NB4 (cell line): Measurements from ENCODE around the gene RPS6KA4.

Source experiments
- DNase-seq: peaks from one replicate; pipeline ENCODE4 v3.0.0; 2010; ENCODE audit warnings: low read depth
- H3K4me3 ChIP-seq: one replicate; pipeline ENCODE4 v1.5.1; 2011; ENCODE audit warnings: mild to moderate bottlenecking, low read depth, low read length, moderate library complexity
- CTCF ChIP-seq: IDR thresholded peaks from one replicate; pipeline ENCODE4 v1.5.1; 2012; ENCODE audit warnings: low read depth, low read length
- MAX ChIP-seq: IDR thresholded peaks from 2 replicates; pipeline ENCODE4 v1.6.1; 2011; ENCODE audit warnings: low read depth, low read length
- MYC ChIP-seq: IDR thresholded peaks from 2 replicates; pipeline ENCODE4 v1.6.1; 2011; ENCODE audit warnings: low read depth, low read length
- POLR2A ChIP-seq: IDR thresholded peaks from 2 replicates; pipeline ENCODE4 v1.6.1; 2011; ENCODE audit warnings: mild to moderate bottlenecking; ENCODE audit not compliant: insufficient read length; ENCODE audit errors: extremely low read depth

The RPS6KA4 gene

GRCh38 chr11:64406221-64406946, 47.4 kb downstream of the RPS6KA4 start:
- DNase-seq = no peak
- TF ChIP-seq CTCF (no peak), MYC (no peak), MAX (no peak)
- no peak overlapping the region for H3K4me3 ChIP-seq

- no peak overlapping the region for H3K4me3 ChIP-seq
- TF ChIP-seq MAX (no peak), POLR2A (no peak), CTCF (no peak), MYC (no peak)
- DNase-seq = no peak
Observed at GRCh38 chr11:64407221-64407620, 48.3 kb downstream of the RPS6KA4 start.

GRCh38 chr11:64407630-64408029, 48.7 kb downstream of the RPS6KA4 start:
- no peak for DNase-seq
- TF ChIP-seq MYC (no peak), POLR2A (no peak), MAX (no peak), CTCF (no peak)
- no peak overlapping the region for H3K4me3 ChIP-seq

- H3K4me3 ChIP-seq = no peak overlapping the region
- no peak for DNase-seq
- TF ChIP-seq MAX = no peak
- TF ChIP-seq CTCF = no peak
- no peak for TF ChIP-seq MYC
- TF ChIP-seq POLR2A = no peak
Observed at GRCh38 chr11:64409278-64409677, 50.3 kb downstream of the RPS6KA4 start.

- TF ChIP-seq POLR2A (no peak), MAX (no peak), CTCF (no peak)
- no peak overlapping the region for H3K4me3 ChIP-seq
- no peak for DNase-seq
Observed at GRCh38 chr11:64409707-64410403, 50.9 kb downstream of the RPS6KA4 start.

- no peak overlapping the region for H3K4me3 ChIP-seq
- TF ChIP-seq MAX = no peak
- no peak for TF ChIP-seq MYC
- no peak for TF ChIP-seq CTCF
- no peak for TF ChIP-seq POLR2A
- no peak for DNase-seq
Observed at GRCh38 chr11:64410404-64410734, 51.4 kb downstream of the RPS6KA4 start.
